ENCODE data around the gene GRAMD1A. TPM values are rescaled to one million over a fixed set of nuclear protein-coding genes. Genes with fewer than 3 reads are reported as not detected.
"Not testable (repeated sequence)": the region's sequence is repeated elsewhere in the genome, so short reads cannot be mapped to it uniquely, and the experiment has no call there.

GRAMD1A gene
- total RNA-seq, 1 experiment from 2014 or later: 32.8 TPM

- in situ Hi-C loops (cut with HindIII; ENCODE audit: low pct_unique_long_range_greater_than_20kb, low sequenced_read_pairs): no loop called here
- no peak for DNase-seq (ENCODE audit: low read depth)
Measured at GRCh38 chr19:35040826-35041547, 40.9 kb downstream of the GRAMD1A start.

GRCh38 chr19:35041548-35042055 is 41.5 kb downstream of the GRAMD1A start, which contains the start of gene HPN:
TSS of gene HPN (plus strand) at chr19:35041721. CDS start at chr19:35042507, 786 bp downstream.
- no peak for DNase-seq (ENCODE audit: low read depth)
- in situ Hi-C loops (cut with HindIII; ENCODE audit: low pct_unique_long_range_greater_than_20kb, low sequenced_read_pairs): no loop called here

GRCh38 chr19:35042056-35042730 is 42.1 kb downstream of the GRAMD1A start:
- in situ Hi-C loops (cut with HindIII; ENCODE audit: low pct_unique_long_range_greater_than_20kb, low sequenced_read_pairs): no loop called here
- no peak for DNase-seq (ENCODE audit: low read depth)

- in situ Hi-C loops (cut with HindIII; ENCODE audit: low pct_unique_long_range_greater_than_20kb, low sequenced_read_pairs): no loop called here
- no peak for DNase-seq (ENCODE audit: low read depth)
Measured at GRCh38 chr19:35042954-35043604, 43.0 kb downstream of the GRAMD1A start.

- DNase-seq (ENCODE audit: low read depth): no peak
- in situ Hi-C loops (cut with HindIII; ENCODE audit: low pct_unique_long_range_greater_than_20kb, low sequenced_read_pairs): no loop called here
Measured at GRCh38 chr19:35043906-35044305, 43.8 kb downstream of the GRAMD1A start.

GRCh38 chr19:35044317-35045117 is 44.4 kb downstream of the GRAMD1A start:
- peak; percentile 47 for DNase-seq (ENCODE audit: low read depth)
- in situ Hi-C loops (cut with HindIII; ENCODE audit: low pct_unique_long_range_greater_than_20kb, low sequenced_read_pairs): no loop called here

GRCh38 chr19:35045667-35046300 is 45.7 kb downstream of the GRAMD1A start:
- in situ Hi-C loops (cut with HindIII; ENCODE audit: low pct_unique_long_range_greater_than_20kb, low sequenced_read_pairs): no loop called here
- no peak for DNase-seq (ENCODE audit: low read depth)

- in situ Hi-C loops (cut with HindIII; ENCODE audit: low pct_unique_long_range_greater_than_20kb, low sequenced_read_pairs): no loop called here
- DNase-seq (ENCODE audit: low read depth): no peak
Measured at GRCh38 chr19:35046461-35046860, 46.3 kb downstream of the GRAMD1A start.

- in situ Hi-C loops (cut with HindIII; ENCODE audit: low pct_unique_long_range_greater_than_20kb, low sequenced_read_pairs): no loop called here
- no peak for DNase-seq (ENCODE audit: low read depth)
Measured at GRCh38 chr19:35048911-35049411, 48.8 kb downstream of the GRAMD1A start.

- no peak for DNase-seq (ENCODE audit: low read depth)
- in situ Hi-C loops (cut with HindIII; ENCODE audit: low pct_unique_long_range_greater_than_20kb, low sequenced_read_pairs): no loop called here
Measured at GRCh38 chr19:35049456-35049855, 49.3 kb downstream of the GRAMD1A start.

GRCh38 chr19:35050662-35051061 is 50.5 kb downstream of the GRAMD1A start:
- in situ Hi-C loops (cut with HindIII; ENCODE audit: low pct_unique_long_range_greater_than_20kb, low sequenced_read_pairs); DNase-seq (ENCODE audit: low read depth): not testable (repeated sequence)

- in situ Hi-C loops (cut with HindIII; ENCODE audit: low pct_unique_long_range_greater_than_20kb, low sequenced_read_pairs); DNase-seq (ENCODE audit: low read depth): not testable (repeated sequence)
Measured at GRCh38 chr19:35051268-35051667, 51.1 kb downstream of the GRAMD1A start.

GRCh38 chr19:35051796-35052195 is 51.7 kb downstream of the GRAMD1A start:
- DNase-seq (ENCODE audit: low read depth): no peak
- in situ Hi-C loops (cut with HindIII; ENCODE audit: low pct_unique_long_range_greater_than_20kb, low sequenced_read_pairs): no loop called here

GRCh38 chr19:35052599-35053190 is 52.6 kb downstream of the GRAMD1A start:
- no peak for DNase-seq (ENCODE audit: low read depth)
- in situ Hi-C loops (cut with HindIII; ENCODE audit: low pct_unique_long_range_greater_than_20kb, low sequenced_read_pairs): no loop called here

GRCh38 chr19:35053667-35054293 is 53.7 kb downstream of the GRAMD1A start:
- in situ Hi-C loops (cut with HindIII; ENCODE audit: low pct_unique_long_range_greater_than_20kb, low sequenced_read_pairs): no loop called here
- no peak for DNase-seq (ENCODE audit: low read depth)

GRCh38 chr19:35054626-35055025 is 54.5 kb downstream of the GRAMD1A start:
- in situ Hi-C loops (cut with HindIII; ENCODE audit: low pct_unique_long_range_greater_than_20kb, low sequenced_read_pairs): no loop called here
- no peak for DNase-seq (ENCODE audit: low read depth)

- in situ Hi-C loops (cut with HindIII; ENCODE audit: low pct_unique_long_range_greater_than_20kb, low sequenced_read_pairs): no loop called here
- no peak for DNase-seq (ENCODE audit: low read depth)
Measured at GRCh38 chr19:35055715-35056179, 55.6 kb downstream of the GRAMD1A start.

Measured in Caki2 (cell line).